HG03097 (cell line): ENCODE data around the gene RAB23.

Source experiments
- ATAC-seq: cut with Tn5 transposase; IDR thresholded peaks from one replicate; pipeline ENCODE4 v1.9.1; 2021; ENCODE audit not compliant: unreplicated experiment, low FRiP score

The RAB23 gene

GRCh38 chr6:57221936-57222742 is at the start of gene RAB23:
Gene RAB23 (minus strand): TSS chr6:57222307. CDS start chr6:57210380, 11,927 bp downstream.
- ATAC-seq = peak; percentile 73

GRCh38 chr6:57268294-57268640 is 46.2 kb upstream of the RAB23 start:
- ATAC-seq = no peak

GRCh38 chr6:57267586-57268293 is 45.6 kb upstream of the RAB23 start:
- ATAC-seq = no peak

GRCh38 chr6:57265755-57266221 is 43.7 kb upstream of the RAB23 start:
- no peak for ATAC-seq

GRCh38 chr6:57263739-57264138 is 41.6 kb upstream of the RAB23 start:
- no peak for ATAC-seq

- ATAC-seq = no peak
Observed at GRCh38 chr6:57262901-57263694, 41.0 kb upstream of the RAB23 start.

GRCh38 chr6:57262488-57262887 is 40.4 kb upstream of the RAB23 start:
- ATAC-seq = no peak

- ATAC-seq = no peak
Observed at GRCh38 chr6:57261926-57262325, 39.8 kb upstream of the RAB23 start.

- no peak for ATAC-seq
Observed at GRCh38 chr6:57259064-57259463, 37.0 kb upstream of the RAB23 start.

GRCh38 chr6:57257911-57258541 is 35.9 kb upstream of the RAB23 start:
- ATAC-seq = no peak

- no peak for ATAC-seq
Observed at GRCh38 chr6:57256541-57256940, 34.4 kb upstream of the RAB23 start.

- ATAC-seq = no peak
Observed at GRCh38 chr6:57255451-57256169, 33.5 kb upstream of the RAB23 start.

- no peak for ATAC-seq
Observed at GRCh38 chr6:57254055-57254717, 32.1 kb upstream of the RAB23 start.

GRCh38 chr6:57252975-57253374 is 30.9 kb upstream of the RAB23 start:
- no peak for ATAC-seq

GRCh38 chr6:57252137-57252536 is 30.0 kb upstream of the RAB23 start:
- ATAC-seq = no peak

GRCh38 chr6:57250348-57250747 is 28.2 kb upstream of the RAB23 start:
- ATAC-seq = no peak

- no peak for ATAC-seq
Observed at GRCh38 chr6:57248311-57248895, 26.3 kb upstream of the RAB23 start.

- ATAC-seq = no peak
Observed at GRCh38 chr6:57247603-57248002, 25.5 kb upstream of the RAB23 start.

GRCh38 chr6:57246307-57246706 is 24.2 kb upstream of the RAB23 start:
- no peak for ATAC-seq
